ENCODE measurements around the gene MCM3.

GRCh38 chr6:52243282-52243893 lies 41.2 kb downstream of the MCM3 start:
- TF ChIP-seq, protein P1, sequence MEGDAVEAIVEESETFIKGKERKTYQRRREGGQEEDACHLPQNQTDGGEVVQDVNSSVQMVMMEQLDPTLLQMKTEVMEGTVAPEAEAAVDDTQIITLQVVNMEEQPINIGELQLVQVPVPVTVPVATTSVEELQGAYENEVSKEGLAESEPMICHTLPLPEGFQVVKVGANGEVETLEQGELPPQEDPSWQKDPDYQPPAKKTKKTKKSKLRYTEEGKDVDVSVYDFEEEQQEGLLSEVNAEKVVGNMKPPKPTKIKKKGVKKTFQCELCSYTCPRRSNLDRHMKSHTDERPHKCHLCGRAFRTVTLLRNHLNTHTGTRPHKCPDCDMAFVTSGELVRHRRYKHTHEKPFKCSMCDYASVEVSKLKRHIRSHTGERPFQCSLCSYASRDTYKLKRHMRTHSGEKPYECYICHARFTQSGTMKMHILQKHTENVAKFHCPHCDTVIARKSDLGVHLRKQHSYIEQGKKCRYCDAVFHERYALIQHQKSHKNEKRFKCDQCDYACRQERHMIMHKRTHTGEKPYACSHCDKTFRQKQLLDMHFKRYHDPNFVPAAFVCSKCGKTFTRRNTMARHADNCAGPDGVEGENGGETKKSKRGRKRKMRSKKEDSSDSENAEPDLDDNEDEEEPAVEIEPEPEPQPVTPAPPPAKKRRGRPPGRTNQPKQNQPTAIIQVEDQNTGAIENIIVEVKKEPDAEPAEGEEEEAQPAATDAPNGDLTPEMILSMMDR (optimal IDR thresholded peaks at IDR 0.05 in 1 of 3, IDR thresholded peaks at IDR 0.05 in 1 of 3, conservative IDR thresholded peaks at IDR 0.05 in 1 of 3; ENCODE audit: extremely low read depth in 1 of 3, insufficient read depth in 2 of 3, low read length in 3 of 3): no peak
- no peak for TF ChIP-seq EZH2 (IDR thresholded peaks at IDR 0.05; ENCODE audit: low read length)
